HepG2 (cell line): ENCODE results near the gene AAR2. TPM values are rescaled to one million over a fixed set of nuclear protein-coding genes. Genes with fewer than 3 reads are reported as not detected.

Experiments used
- ATAC-seq: fragments of 200-7000 bp; cut with Tn5 transposase; 3 replicates; pipeline ENCODE4 v1.9.1; 2020; ENCODE audit warnings: mild to moderate bottlenecking, moderate library complexity
- BruUV-seq: library from RNA; stranded (reverse); fragments of 400-500 nt; replicated peaks from 2 replicates; lab custom pipeline; 2021; lab: Mats Ljungman, UMichigan
- CTCF ChIA-PET: fragments of 300-600 bp; formaldehyde crosslinking; extraction: SDS; loops from one replicate; lab custom pipeline; 2021; ENCODE audit warnings: low total read pairs, inconsistent platforms, low intra/inter-chr PET ratio; lab: Yijun Ruan, JAX
- POLR2A ChIA-PET: fragments of 350-600 bp; sonication (Branson Sonifier 250); formaldehyde crosslinking; loops from one replicate; lab custom pipeline; 2020; ENCODE audit warnings: antibody characterized with exemption, inconsistent platforms; lab: Yijun Ruan, JAX
- DNase-seq: peaks from one replicate; pipeline ENCODE4 v3.0.0-alpha.2; 2015; ENCODE audit warnings: low spot score
- FAIRE-seq: peaks from 3 replicates; lab custom pipeline; 2011; peaks lifted over from hg19 to GRCh38; lab: Jason Lieb, UNC
- H2AFZ ChIP-seq: one replicate; pipeline ENCODE4 v1.6.1; 2011; ENCODE audit warnings: low read length, inconsistent platforms
- H3K27ac ChIP-seq: fragments of 300-600 bp; 3 replicates; pipeline ENCODE4 v1.8.0; 2011; ENCODE audit warnings: mixed run types, mild to moderate bottlenecking, mixed read lengths, low read length, inconsistent platforms; ENCODE audit not compliant: insufficient read depth; ENCODE audit errors: extremely low read length
- H3K27me3 ChIP-seq, 2 experiments: fragments of 200-600 bp in 1 of 2; 2 replicates in 1 of 2; 3 replicates in 1 of 2; pipeline versions ENCODE4 v1.6.0 to v1.8.0; 2011; ENCODE audit warnings: low read length in 2 of 2, mild to moderate bottlenecking in 2 of 2, moderate library complexity in 2 of 2, inconsistent platforms in 1 of 2; ENCODE audit not compliant: insufficient read depth in 2 of 2, control insufficient read depth in 1 of 2
- H3K36me3 ChIP-seq, 2 experiments: fragments of 200-600 bp in 1 of 2; replicated peaks in 1 of 2; 2 replicates in 1 of 2; 3 replicates in 1 of 2; pipeline versions ENCODE4 v1.5.1 to v1.8.0; 2011; ENCODE audit warnings: low read length in 2 of 2, inconsistent platforms in 1 of 2; ENCODE audit not compliant: insufficient read depth in 2 of 2, control insufficient read depth in 1 of 2
- H3K4me1 ChIP-seq: 2 replicates; pipeline ENCODE4 v1.5.1; 2012; ENCODE audit warnings: low read length, inconsistent platforms; ENCODE audit not compliant: insufficient read depth
- H3K4me2 ChIP-seq: 2 replicates; pipeline ENCODE4 v1.6.0; 2011; ENCODE audit warnings: low read depth, low read length, inconsistent platforms
- H3K4me3 ChIP-seq, 3 experiments: fragments of 200-600 bp in 1 of 3; sonication (generic), shearing (Covaris generic) in 1 of 3; replicated peaks in 1 of 3; 2 replicates each; pipeline ENCODE4 v1.5.1; 2011 to 2016; ENCODE audit warnings: low read length in 3 of 3, inconsistent platforms in 2 of 3, low read depth in 2 of 3, mild to moderate bottlenecking in 2 of 3, control low read depth in 1 of 3, mixed read lengths in 1 of 3; ENCODE audit not compliant: insufficient read depth in 1 of 3
- H3K79me2 ChIP-seq: one replicate; pipeline ENCODE4 v1.6.1; 2011; ENCODE audit warnings: low read length, inconsistent platforms; ENCODE audit not compliant: insufficient read depth
- H3K9ac ChIP-seq: 2 replicates; pipeline ENCODE4 v1.6.0; 2011; ENCODE audit warnings: mild to moderate bottlenecking, low read depth, low read length, inconsistent platforms; ENCODE audit not compliant: insufficient read depth
- H3K9me3 ChIP-seq: 2 replicates; pipeline ENCODE4 v1.5.1; 2012; ENCODE audit warnings: mild to moderate bottlenecking, low read length
- H4K20me1 ChIP-seq: 2 replicates; pipeline ENCODE4 v1.6.0; 2011; ENCODE audit warnings: inconsistent platforms, mild to moderate bottlenecking, low read length, moderate library complexity; ENCODE audit not compliant: insufficient read depth
- CHD2 ChIP-seq: IDR thresholded peaks from 2 replicates; pipeline ENCODE4 v1.6.1; 2011; ENCODE audit warnings: low read depth, low read length, improper control_type of control experiment
- DMTF1 ChIP-seq: sonication (generic); formaldehyde crosslinking; IDR thresholded peaks from 2 replicates; pipeline ENCODE4 v1.4.0; 2020; ENCODE audit warnings: mild to moderate bottlenecking, missing genetic modification reagents
- TBX2 ChIP-seq: sonication (generic); formaldehyde crosslinking; IDR thresholded peaks from 2 replicates; pipeline ENCODE4 v1.5.0; 2020; ENCODE audit warnings: missing genetic modification reagents, mild to moderate bottlenecking, borderline replicate concordance
- TRIM24 ChIP-seq: sonication (generic); formaldehyde crosslinking; IDR thresholded peaks from 2 replicates; pipeline ENCODE4 v1.8.0; 2022; ENCODE audit warnings: mild to moderate bottlenecking, missing genetic modification reagents
- ZNF747 ChIP-seq: sonication (generic); formaldehyde crosslinking; IDR thresholded peaks from 2 replicates; pipeline ENCODE4 v1.8.1; 2023; ENCODE audit warnings: missing genetic modification reagents, mild to moderate bottlenecking, borderline replicate concordance
- ZNF879 ChIP-seq: sonication (generic); formaldehyde crosslinking; IDR thresholded peaks from 2 replicates; pipeline ENCODE4 v1.8.1; 2023; ENCODE audit warnings: missing genetic modification reagents
- WGBS: methylation state at CpG from one replicate; pipeline ENCODE4 v1.1.6; 2017; ENCODE audit warnings: low lambda C conversion rate; 5-methylcytosine and 5-hydroxymethylcytosine counted together
- in situ Hi-C: cut with HindIII; loops from 2 replicates; pipeline ENCODE4 v1.10.0; 2017; ENCODE audit warnings: low pct_unique_long_range_greater_than_20kb; ENCODE audit not compliant: extremely low pct_ligation_motif_present
- intact Hi-C: fragments of 100-400 bp; cut with micrococcal nuclease; formaldehyde crosslinking; loops from one replicate; pipeline ENCODE4 v1.10.0; 2022; ENCODE audit not compliant: unreplicated experiment
- polyA plus RNA-seq, 8 experiments: library from polyadenylated mRNA; depleted of rRNA in 3 of 8; stranded (reverse) in 7 of 8; unstranded in 1 of 8; fragments of >200 nt; fragmentation: Illumina TruSeq in 4 of 8; extraction: Trizol in 4 of 8; gene quantifications; 2 replicates each; pipeline versions ENCODE4 v1.2.1 to v1.2.3, GENCODE V29; 2011 to 2016; ENCODE audit warnings: low read depth in 4 of 8, missing spikeins in 1 of 8, mixed read lengths in 1 of 8; ENCODE audit not compliant: insufficient read depth in 1 of 8
- total RNA-seq, 5 experiments: library from RNA; depleted of rRNA; stranded (reverse); fragments of >200 nt; fragmentation: Illumina TruSeq; extraction: Trizol; gene quantifications; 2 replicates each; pipeline ENCODE4 v1.2.3, GENCODE V29; 2016; ENCODE audit warnings: low read depth in 1 of 5
- TF ChIP-seq, protein P1 (sequence below): sonication (generic); formaldehyde crosslinking; IDR thresholded peaks from 2 replicates; pipeline ENCODE4 v1.8.1; 2023; ENCODE audit warnings: missing genetic modification reagents, mild to moderate bottlenecking, borderline replicate concordance
- TF ChIP-seq, protein P2 (sequence below): sonication (generic); formaldehyde crosslinking; conservative IDR thresholded peaks from 2 replicates; pipeline ENCODE4 v1.8.1; 2023; ENCODE audit warnings: missing genetic modification reagents

The AAR2 gene
- total and polyA plus RNA-seq, 2 of the 13 experiments (the other 11 are each of a cell fraction or from before 2014, with no cell fraction given) = 45.2 to 46.2 TPM

DNA sequence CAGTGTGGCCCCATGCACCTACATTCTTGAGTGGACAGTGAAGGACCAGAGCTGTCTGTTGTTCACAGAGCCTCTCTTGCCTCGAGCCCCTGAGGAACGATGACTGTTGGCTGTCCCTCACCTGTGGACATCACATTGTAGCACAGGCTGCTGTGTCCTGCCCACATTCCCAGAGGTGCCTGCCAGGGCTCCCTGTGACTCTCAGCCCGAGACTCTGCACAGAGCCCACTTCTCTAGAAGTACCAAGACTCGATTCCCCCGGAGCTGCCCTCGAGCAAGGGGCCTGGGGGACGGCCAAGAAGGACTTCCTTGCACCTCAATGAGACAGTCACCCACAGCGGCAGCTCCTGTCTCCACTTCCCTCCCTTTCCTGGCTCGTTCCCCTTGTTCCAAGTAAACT lies 41.3 kb downstream of the AAR2 start:
- 38% methylated on average over 9 of the region's 9 CpGs for WGBS
- intact Hi-C loops = loop anchor here (10.0 kb wide), 1 partner anchor 117 kb away; no protein-coding TSS in a partner anchor
- peaks cover 0 to 2% of the 10 kb centered on the region in 2 experiments; a peak in 1 of 5 replicates for H3K36me3 ChIP-seq
- TF ChIP-seq TRIM24 (CRISPR knock-in tag) = no peak
- no peak for TF ChIP-seq ZNF747
- no peak for TF ChIP-seq ZNF879
- TF ChIP-seq, protein P1, sequence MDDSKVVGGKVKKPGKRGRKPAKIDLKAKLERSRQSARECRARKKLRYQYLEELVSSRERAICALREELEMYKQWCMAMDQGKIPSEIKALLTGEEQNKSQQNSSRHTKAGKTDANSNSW = no peak
- no peak for TF ChIP-seq TBX2
- no peak for TF ChIP-seq DMTF1
- TF ChIP-seq, protein P2, sequence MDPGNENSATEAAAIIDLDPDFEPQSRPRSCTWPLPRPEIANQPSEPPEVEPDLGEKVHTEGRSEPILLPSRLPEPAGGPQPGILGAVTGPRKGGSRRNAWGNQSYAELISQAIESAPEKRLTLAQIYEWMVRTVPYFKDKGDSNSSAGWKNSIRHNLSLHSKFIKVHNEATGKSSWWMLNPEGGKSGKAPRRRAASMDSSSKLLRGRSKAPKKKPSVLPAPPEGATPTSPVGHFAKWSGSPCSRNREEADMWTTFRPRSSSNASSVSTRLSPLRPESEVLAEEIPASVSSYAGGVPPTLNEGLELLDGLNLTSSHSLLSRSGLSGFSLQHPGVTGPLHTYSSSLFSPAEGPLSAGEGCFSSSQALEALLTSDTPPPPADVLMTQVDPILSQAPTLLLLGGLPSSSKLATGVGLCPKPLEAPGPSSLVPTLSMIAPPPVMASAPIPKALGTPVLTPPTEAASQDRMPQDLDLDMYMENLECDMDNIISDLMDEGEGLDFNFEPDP (CRISPR knock-in tag) = no peak
- no peak for TF ChIP-seq CHD2
- TF ChIP-seq, all 625 proteins: peak for 0
- in situ Hi-C loops = loop anchor here (5.0 kb wide), 1 partner anchor 165 kb away; no protein-coding TSS in a partner anchor
- H3K9me3 ChIP-seq = no peaks in the 10 kb centered on the region
- CTCF ChIA-PET = no interaction called here
- H3K4me3 ChIP-seq = no peak overlapping the region
- no peaks in the 10 kb centered on the region for H3K79me2 ChIP-seq
- no peak overlapping the region for H2AFZ ChIP-seq
- POLR2A ChIA-PET = no interaction called here
- BruUV-seq = no TSS peak
- H3K27ac ChIP-seq = no peak overlapping the region
- ATAC-seq (peak; percentile 14; the same call in 1 of the 3 replicates), DNase-seq (no peak), FAIRE-seq (no peak)
- H3K4me1 ChIP-seq = 0 out of 2 replicates have a peak, but pooled peaks cover 4% of the 10 kb centered on the region
- no peak overlapping the region for H3K9ac ChIP-seq
- H4K20me1 ChIP-seq = no peaks in the 10 kb centered on the region
- peaks cover 0 to 24% of the 10 kb centered on the region in 2 experiments; a peak in 3 of 5 replicates for H3K27me3 ChIP-seq
- no peak overlapping the region for H3K4me2 ChIP-seq
